Tibial nerve (tissue), 4 donors: ENCODE results near the gene KCNV2.

ENCODE experiments used
- EP300 ChIP-seq, 2 donors: sonication (generic); formaldehyde crosslinking; IDR thresholded peaks; one replicate each; pipeline ENCODE4 v1.6.1; 2017; ENCODE audit warnings: antibody characterized with exemption in 2 of 2, mild to moderate bottlenecking in 1 of 2
- POLR2A ChIP-seq, 2 donors: fragments of 450-650 bp; IDR thresholded peaks; one replicate each; pipeline ENCODE4 v1.6.1; 2017; ENCODE audit warnings: antibody characterized with exemption in 2 of 2, mild to moderate bottlenecking in 2 of 2, moderate library complexity in 2 of 2
- TF ChIP-seq, protein P1 (sequence below), 5 experiments: fragments of 200-600 bp in 3 of 5; fragments of 450-650 bp in 2 of 5; sonication (generic) in 3 of 5; IDR thresholded peaks; one replicate each; pipeline ENCODE4 v1.5.1; 2016 to 2019; ENCODE audit warnings: antibody characterized with exemption in 5 of 5, mild to moderate bottlenecking in 3 of 5, moderate library complexity in 2 of 5

DNA sequence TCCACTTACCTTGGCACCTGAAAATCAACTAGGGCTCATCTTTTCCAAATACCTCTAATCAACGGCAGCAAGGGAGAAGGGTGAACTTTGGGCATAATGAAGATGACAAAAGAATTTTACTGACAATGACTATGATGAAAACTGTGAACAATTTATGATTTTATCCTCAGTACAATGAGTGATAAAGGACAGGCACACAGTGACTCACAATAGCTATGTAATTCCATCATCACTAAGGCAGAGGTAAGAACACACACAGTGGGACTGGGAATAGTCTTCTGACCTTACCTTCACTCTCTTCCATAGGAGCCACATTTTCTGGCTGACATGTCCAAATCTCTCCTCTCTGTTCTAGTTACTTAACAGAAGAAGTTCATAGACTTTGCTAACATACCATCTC lies 26.1 kb upstream of the KCNV2 start:
- TF ChIP-seq EP300 (IDR thresholded peaks at IDR 0.05) (no peak), POLR2A (IDR thresholded peaks at IDR 0.05) (no peak)
- TF ChIP-seq, protein P1, sequence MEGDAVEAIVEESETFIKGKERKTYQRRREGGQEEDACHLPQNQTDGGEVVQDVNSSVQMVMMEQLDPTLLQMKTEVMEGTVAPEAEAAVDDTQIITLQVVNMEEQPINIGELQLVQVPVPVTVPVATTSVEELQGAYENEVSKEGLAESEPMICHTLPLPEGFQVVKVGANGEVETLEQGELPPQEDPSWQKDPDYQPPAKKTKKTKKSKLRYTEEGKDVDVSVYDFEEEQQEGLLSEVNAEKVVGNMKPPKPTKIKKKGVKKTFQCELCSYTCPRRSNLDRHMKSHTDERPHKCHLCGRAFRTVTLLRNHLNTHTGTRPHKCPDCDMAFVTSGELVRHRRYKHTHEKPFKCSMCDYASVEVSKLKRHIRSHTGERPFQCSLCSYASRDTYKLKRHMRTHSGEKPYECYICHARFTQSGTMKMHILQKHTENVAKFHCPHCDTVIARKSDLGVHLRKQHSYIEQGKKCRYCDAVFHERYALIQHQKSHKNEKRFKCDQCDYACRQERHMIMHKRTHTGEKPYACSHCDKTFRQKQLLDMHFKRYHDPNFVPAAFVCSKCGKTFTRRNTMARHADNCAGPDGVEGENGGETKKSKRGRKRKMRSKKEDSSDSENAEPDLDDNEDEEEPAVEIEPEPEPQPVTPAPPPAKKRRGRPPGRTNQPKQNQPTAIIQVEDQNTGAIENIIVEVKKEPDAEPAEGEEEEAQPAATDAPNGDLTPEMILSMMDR (IDR thresholded peaks at IDR 0.05): no peak
